A549 treated with dexamethasone at 1 μM for 4 hours (cell line): Measurements from ENCODE around the gene KRT26. TPM values are rescaled to one million over a fixed set of nuclear protein-coding genes. Genes with fewer than 3 reads are reported as not detected.

ENCODE experiments used
- total RNA-seq: library from RNA; stranded (reverse); fragments of 200-300 nt; extraction: Qiagen RNA extraction; gene quantifications from 5 replicates; pipeline ENCODE4 v1.2.3, GENCODE V29; 2022

KRT26 gene
- not detected in 5 replicates for total RNA-seq

GRCh38 chr17:40772101-40772500 is at the start of gene KRT26:
TSS of gene KRT26 (minus strand) at chr17:40772201. CDS start at chr17:40772113, 88 bp downstream.

GRCh38 chr17:40799859-40800258 is 27.9 kb upstream of the KRT26 start, which contains the start of gene KRT28:
TSS of gene KRT28 (minus strand) at chr17:40799959. CDS start at chr17:40799893, 66 bp downstream.

DNA sequence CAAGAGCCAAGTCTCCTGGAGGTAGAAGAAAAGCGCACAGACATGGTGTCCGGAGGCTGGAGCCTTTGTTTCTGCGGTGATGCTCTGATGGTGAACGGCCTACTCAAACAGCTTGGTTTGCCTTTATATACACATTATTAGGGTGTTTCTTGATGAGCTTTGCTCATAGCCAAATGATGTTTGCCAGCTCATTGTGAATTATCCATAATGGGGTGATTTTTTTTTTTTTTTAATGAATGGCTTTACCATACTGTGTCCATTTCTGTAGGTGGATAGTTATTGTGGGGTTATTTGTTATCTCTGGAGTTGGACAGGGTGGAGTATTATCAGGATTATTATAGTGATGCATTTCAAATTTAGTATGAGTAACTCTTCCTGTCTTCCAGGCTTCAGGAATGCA is 10.4 kb upstream of the KRT26 start, which contains the start of gene KRT27:
TSS of gene KRT27 (minus strand) at position 101 of the 400 bp plus-strand sequence. CDS start at position 44, 57 bp downstream.

DNA sequence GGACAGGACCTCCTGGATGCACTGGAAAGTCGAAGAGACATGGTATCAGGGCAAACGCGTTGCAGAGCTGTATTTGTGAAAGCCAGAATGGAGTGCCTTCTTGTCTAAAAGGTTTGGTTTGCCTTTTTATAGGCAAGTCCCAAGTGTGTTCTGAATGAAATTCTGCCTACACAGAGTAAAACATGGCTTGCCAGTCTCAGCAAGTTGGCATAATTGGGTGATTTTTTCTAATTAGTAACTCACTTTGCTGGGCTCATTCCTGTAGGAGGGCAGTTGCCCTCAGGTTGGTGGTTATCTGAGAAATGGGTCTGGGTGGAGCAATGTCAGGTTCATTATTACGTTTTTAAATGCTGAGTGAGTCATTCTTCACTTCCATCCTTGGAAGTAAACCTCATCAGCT is 16.8 kb downstream of the KRT26 start, which contains the start of gene KRT25:
TSS of gene KRT25 (minus strand) at position 101 of the 400 bp plus-strand sequence. CDS start at position 41, 60 bp downstream.

Other genes starting within 250 kb of the KRT26 start
- 0.44 to 1.0 TPM (median 0.97 TPM) in 5 replicates for gene CCR7, start 206.7 kb downstream of the KRT26 start, total RNA-seq
- 103 to 120 TPM (median 112 TPM) in 5 replicates for gene SMARCE1, start 124.4 kb downstream of the KRT26 start, total RNA-seq
- 0.25 to 0.51 TPM (median 0.38 TPM) in 5 replicates for gene KRT222, start 107.0 kb downstream of the KRT26 start, total RNA-seq
- not detected in 5 replicates for gene KRT24, start 68.4 kb downstream of the KRT26 start, total RNA-seq
- gene KRT25, start 16.9 kb downstream of the KRT26 start, total RNA-seq: not detected in 5 replicates
- 0.18 TPM in 1 of 5 replicates, not detected in the others for gene KRT27, start 10.3 kb upstream of the KRT26 start, total RNA-seq
- not detected in 5 replicates for gene KRT28, start 27.8 kb upstream of the KRT26 start, total RNA-seq
- gene KRT10, start 50.4 kb upstream of the KRT26 start, total RNA-seq: 66.5 to 79.2 TPM (median 70.8 TPM) in 5 replicates
- not detected in 5 replicates for gene KRT12, start 95.0 kb upstream of the KRT26 start, total RNA-seq
- 0.11 to 0.49 TPM (median 0.19 TPM) in 5 replicates for gene KRT20, start 113.0 kb upstream of the KRT26 start, total RNA-seq
- gene KRT23, start 165.4 kb upstream of the KRT26 start, total RNA-seq: 0.07 to 0.18 TPM (median 0.08 TPM) in 5 replicates
- not detected in 5 replicates for gene KRT39, start 194.7 kb upstream of the KRT26 start, total RNA-seq
- not detected in 5 replicates for gene KRT40, start 212.1 kb upstream of the KRT26 start, total RNA-seq
- gene KRTAP3-3, start 222.0 kb upstream of the KRT26 start, total RNA-seq: not detected in 5 replicates
- gene KRTAP3-2, start 227.7 kb upstream of the KRT26 start, total RNA-seq: 0.16 to 0.41 TPM (median 0.28 TPM) in 4 of 5 replicates, not detected in the other
- gene KRTAP3-1, start 236.9 kb upstream of the KRT26 start, total RNA-seq: not detected in 5 replicates